H9 (cell line): ENCODE results near the gene LMO1. TPM values are rescaled to one million over a fixed set of nuclear protein-coding genes. Genes with fewer than 3 reads are reported as not detected.
A peak's percentile ranks its signal among the peaks of the same experiment; 100 is the strongest.

ENCODE experiments used
- DNase-seq: peaks from one replicate; pipeline ENCODE4 v3.0.0-alpha.2; 2017
- H2AFZ ChIP-seq: one replicate; pipeline ENCODE4 v1.6.1; 2013; ENCODE audit warnings: mild to moderate bottlenecking, low read length, control low read depth, moderate library complexity
- H2AK5ac ChIP-seq: 2 replicates; pipeline ENCODE4 v1.6.1; 2013; ENCODE audit warnings: low read length, control low read depth, mixed read lengths; ENCODE audit not compliant: insufficient read length
- H2BK120ac ChIP-seq: one replicate; pipeline ENCODE4 v1.6.1; 2013; ENCODE audit warnings: low read depth, mild to moderate bottlenecking, low read length, control low read depth, inconsistent platforms; ENCODE audit not compliant: poor library complexity, severe bottlenecking
- H2BK12ac ChIP-seq: 2 replicates; pipeline ENCODE4 v1.6.1; 2013; ENCODE audit warnings: low read length, control low read depth, mixed read lengths, low read depth; ENCODE audit not compliant: insufficient read length
- H2BK15ac ChIP-seq: 2 replicates; pipeline ENCODE4 v1.6.1; 2013; ENCODE audit warnings: low read depth, low read length, control low read depth
- H2BK20ac ChIP-seq: one replicate; pipeline ENCODE4 v1.6.1; 2013; ENCODE audit warnings: low read depth, mild to moderate bottlenecking, low read length, control low read depth, inconsistent platforms; ENCODE audit not compliant: poor library complexity, severe bottlenecking
- H2BK5ac ChIP-seq: 2 replicates; pipeline ENCODE4 v1.6.1; 2013; ENCODE audit warnings: low read length, control low read depth, mixed read lengths; ENCODE audit not compliant: insufficient read length
- H3K14ac ChIP-seq: 2 replicates; pipeline ENCODE4 v1.6.1; 2013; ENCODE audit warnings: low read length, control low read depth; ENCODE audit not compliant: insufficient read depth
- H3K18ac ChIP-seq: 2 replicates; pipeline ENCODE4 v1.6.1; 2013; ENCODE audit warnings: low read depth, mild to moderate bottlenecking, mixed read lengths, low read length, control low read depth; ENCODE audit not compliant: insufficient read length
- H3K23ac ChIP-seq: 2 replicates; pipeline ENCODE4 v1.6.1; 2013; ENCODE audit warnings: low read length, control low read depth, mixed read lengths, low read depth; ENCODE audit not compliant: insufficient read length
- H3K23me2 ChIP-seq: 2 replicates; pipeline ENCODE4 v1.6.1; 2013; ENCODE audit warnings: low read depth, mild to moderate bottlenecking, mixed read lengths, low read length, control low read depth; ENCODE audit not compliant: insufficient read length, poor library complexity, severe bottlenecking
- H3K27ac ChIP-seq: 2 replicates; pipeline ENCODE4 v1.5.1; 2013; ENCODE audit warnings: low read length, control low read depth, mixed read lengths, low read depth; ENCODE audit not compliant: insufficient read length
- H3K27me3 ChIP-seq: 2 replicates; pipeline ENCODE4 v1.6.1; 2013; ENCODE audit warnings: low read length, control low read depth, inconsistent platforms; ENCODE audit not compliant: insufficient read depth
- H3K4ac ChIP-seq: 2 replicates; pipeline ENCODE4 v1.6.1; 2013; ENCODE audit warnings: low read depth, mild to moderate bottlenecking, control low read depth, inconsistent platforms, low read length, moderate library complexity
- H3K4me1 ChIP-seq: 2 replicates; pipeline ENCODE4 v1.6.1; 2013; ENCODE audit warnings: low read length, control low read depth, inconsistent platforms; ENCODE audit not compliant: insufficient read depth
- H3K4me2 ChIP-seq: 2 replicates; pipeline ENCODE4 v1.6.1; 2013; ENCODE audit warnings: low read length, control low read depth, mixed read lengths; ENCODE audit not compliant: insufficient read length, insufficient read depth
- H3K56ac ChIP-seq: 2 replicates; pipeline ENCODE4 v1.6.1; 2013; ENCODE audit warnings: low read depth, mild to moderate bottlenecking, mixed read lengths, low read length, control low read depth; ENCODE audit not compliant: insufficient read length
- H3K79me1 ChIP-seq: 2 replicates; pipeline ENCODE4 v1.6.1; 2013; ENCODE audit warnings: low read depth, mild to moderate bottlenecking, moderate library complexity, low read length, control low read depth, inconsistent platforms; ENCODE audit not compliant: insufficient read depth, poor library complexity, severe bottlenecking
- H3K79me2 ChIP-seq: 2 replicates; pipeline ENCODE4 v1.6.1; 2013; ENCODE audit warnings: low read length, control low read depth, inconsistent platforms; ENCODE audit not compliant: insufficient read depth
- H3K9ac ChIP-seq: 2 replicates; pipeline ENCODE4 v1.6.1; 2013; ENCODE audit warnings: low read length, control low read depth, mixed read lengths; ENCODE audit not compliant: insufficient read length; ENCODE audit errors: extremely low read depth
- H3K9me3 ChIP-seq: one replicate; pipeline ENCODE4 v1.6.1; 2013; ENCODE audit warnings: low read depth, low read length, inconsistent platforms; ENCODE audit not compliant: control insufficient read depth
- H3T11ph ChIP-seq: one replicate; pipeline ENCODE4 v1.6.1; 2013; ENCODE audit warnings: mild to moderate bottlenecking, low read length, control low read depth, inconsistent platforms
- H4K20me1 ChIP-seq: one replicate; pipeline ENCODE4 v1.6.1; 2013; ENCODE audit not compliant: control insufficient read depth, insufficient read length, insufficient read depth
- H4K5ac ChIP-seq: 2 replicates; pipeline ENCODE4 v1.6.1; 2013; ENCODE audit warnings: low read depth, mild to moderate bottlenecking, mixed read lengths, low read length, control low read depth; ENCODE audit not compliant: insufficient read length
- H4K8ac ChIP-seq: replicated peaks from 2 replicates; pipeline ENCODE4 v1.6.1; 2013; ENCODE audit warnings: low read length, control low read depth, mixed read lengths, low read depth; ENCODE audit not compliant: insufficient read length
- H4K91ac ChIP-seq: 2 replicates; pipeline ENCODE4 v1.6.1; 2013; ENCODE audit warnings: low read depth, mild to moderate bottlenecking, moderate library complexity, mixed read lengths, low read length, control low read depth; ENCODE audit not compliant: insufficient read length
- H3K27ac Mint-ChIP-seq, 3 experiments: 2 replicates in 2 of 3; 3 replicates in 1 of 3; pipeline ENCODE4 v1.8.0; 2020 to 2021; ENCODE audit warnings: mixed read lengths in 3 of 3, mild to moderate bottlenecking in 1 of 3, moderate library complexity in 1 of 3
- H3K27me3 Mint-ChIP-seq: 2 replicates; pipeline ENCODE4 v1.8.0; 2021; ENCODE audit warnings: low read depth, mild to moderate bottlenecking, moderate library complexity, mixed read lengths
- H3K36me3 Mint-ChIP-seq, 3 experiments: 2 replicates in 2 of 3; 3 replicates in 1 of 3; pipeline ENCODE4 v1.8.0; 2020 to 2021; ENCODE audit warnings: low read depth in 3 of 3, mixed read lengths in 3 of 3; ENCODE audit not compliant: insufficient read depth in 1 of 3
- H3K4me1 Mint-ChIP-seq, 2 experiments: 2 replicates each; pipeline ENCODE4 v1.8.0; 2020; ENCODE audit warnings: mixed read lengths in 2 of 2
- H3K4me3 Mint-ChIP-seq, 2 experiments: 2 replicates in 1 of 2; 3 replicates in 1 of 2; pipeline ENCODE4 v1.8.0; 2020 to 2021; ENCODE audit warnings: mild to moderate bottlenecking in 2 of 2, mixed read lengths in 2 of 2, moderate library complexity in 1 of 2
- H3K9me3 Mint-ChIP-seq, 2 experiments: 2 replicates in 1 of 2; 3 replicates in 1 of 2; pipeline ENCODE4 v1.8.0; 2020; ENCODE audit warnings: mild to moderate bottlenecking in 2 of 2, mixed read lengths in 2 of 2, moderate library complexity in 1 of 2
- WGBS: extraction: QIAGEN DNeasy Blood & Tissue Kit; methylation state at CpG from one replicate; pipeline ENCODE4 v1.1.7; 2013; ENCODE audit warnings: missing lambda C conversion rate, low lambda C conversion rate, mixed read lengths; ENCODE audit not compliant: insufficient read length; ENCODE audit errors: extremely low coverage; 5-methylcytosine and 5-hydroxymethylcytosine counted together
- total RNA-seq: library from RNA; stranded (reverse); gene quantifications from 2 replicates; pipeline ENCODE4 v1.2.1, GENCODE V29; 2021
- TF ChIP-seq, protein P1 (sequence below): fragments of 200-600 bp; sonication (generic); conservative IDR thresholded peaks from 3 replicates; pipeline ENCODE4 v1.8.0; 2021; ENCODE audit warnings: antibody characterized with exemption, mild to moderate bottlenecking

The LMO1 gene
- total RNA-seq, 1 experiment from 2014 or later, result 0.50 TPM

- Histone ChIP-seq H4K5ac (no peak overlapping the region), H2AFZ (no peak overlapping the region), H3K27ac (no peak overlapping the region), H3K56ac (no peak overlapping the region), H4K8ac (no peak overlapping the region), H4K91ac (no peak overlapping the region), H3K4me2 (peak overlapping the region; percentile 38), H3K79me2 (no peaks in the 10 kb centered on the region), H3K18ac (no peak overlapping the region), H3T11ph (no peak overlapping the region), H3K23ac (no peak overlapping the region), H3K4me1 (no peaks in the 10 kb centered on the region; the same call in 1 of the 2 replicates), H2BK15ac (no peak overlapping the region), H2BK5ac (no peak overlapping the region), H3K27me3 (peaks cover 3% of the 10 kb centered on the region; the same call in 1 of the 2 replicates), H4K20me1 (no peaks in the 10 kb centered on the region), H2BK12ac (no peak overlapping the region), H3K79me1 (no peaks in the 10 kb centered on the region), H3K9me3 (no peaks in the 10 kb centered on the region), H3K14ac (no peak overlapping the region), H3K9ac (no peak overlapping the region), H2BK120ac (no peak overlapping the region), H2BK20ac (no peak overlapping the region), H3K23me2 (peaks cover 8% of the 10 kb centered on the region), H3K4ac (no peak overlapping the region), H2AK5ac (no peak overlapping the region)
- DNase-seq, result peak; percentile 59
- H3K27ac Mint-ChIP-seq, result no peak overlapping the region
- no peak overlapping the region for H3K4me3 Mint-ChIP-seq
- peaks cover 0 to 3% of the 10 kb centered on the region in 2 experiments; a peak in 1 of 5 replicates for H3K9me3 Mint-ChIP-seq
- H3K27me3 Mint-ChIP-seq, result peaks cover 27% of the 10 kb centered on the region
- H3K36me3 Mint-ChIP-seq, result no peaks in the 10 kb centered on the region
- TF ChIP-seq, protein P1, sequence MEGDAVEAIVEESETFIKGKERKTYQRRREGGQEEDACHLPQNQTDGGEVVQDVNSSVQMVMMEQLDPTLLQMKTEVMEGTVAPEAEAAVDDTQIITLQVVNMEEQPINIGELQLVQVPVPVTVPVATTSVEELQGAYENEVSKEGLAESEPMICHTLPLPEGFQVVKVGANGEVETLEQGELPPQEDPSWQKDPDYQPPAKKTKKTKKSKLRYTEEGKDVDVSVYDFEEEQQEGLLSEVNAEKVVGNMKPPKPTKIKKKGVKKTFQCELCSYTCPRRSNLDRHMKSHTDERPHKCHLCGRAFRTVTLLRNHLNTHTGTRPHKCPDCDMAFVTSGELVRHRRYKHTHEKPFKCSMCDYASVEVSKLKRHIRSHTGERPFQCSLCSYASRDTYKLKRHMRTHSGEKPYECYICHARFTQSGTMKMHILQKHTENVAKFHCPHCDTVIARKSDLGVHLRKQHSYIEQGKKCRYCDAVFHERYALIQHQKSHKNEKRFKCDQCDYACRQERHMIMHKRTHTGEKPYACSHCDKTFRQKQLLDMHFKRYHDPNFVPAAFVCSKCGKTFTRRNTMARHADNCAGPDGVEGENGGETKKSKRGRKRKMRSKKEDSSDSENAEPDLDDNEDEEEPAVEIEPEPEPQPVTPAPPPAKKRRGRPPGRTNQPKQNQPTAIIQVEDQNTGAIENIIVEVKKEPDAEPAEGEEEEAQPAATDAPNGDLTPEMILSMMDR, result no peak
- no CpG with 5 or more reads among the region's 10 CpGs for WGBS
- peaks cover 8 to 9% of the 10 kb centered on the region in 2 experiments; a peak in 2 of 4 replicates for H3K4me1 Mint-ChIP-seq
Observed at GRCh38 chr11:8282631-8283030, 19.0 kb upstream of the LMO1 start.
